K562 (cell line): Measurements from ENCODE around the gene GALNT7. TPM values are rescaled to one million over a fixed set of nuclear protein-coding genes. Genes with fewer than 3 reads are reported as not detected.

ENCODE experiments used
- ARNT ChIP-seq, 2 experiments: fragments of 450-650 bp; IDR thresholded peaks; 2 replicates each; pipeline ENCODE4 v1.6.1; 2016; ENCODE audit warnings: mild to moderate bottlenecking in 1 of 2
- BRF1 ChIP-seq: IDR thresholded peaks from 3 replicates; pipeline ENCODE4 v1.6.1; 2011; ENCODE audit warnings: borderline replicate concordance, mild to moderate bottlenecking; ENCODE audit not compliant: insufficient read length; ENCODE audit errors: extremely low read depth
- CBX5 ChIP-seq: IDR thresholded peaks from 2 replicates; pipeline ENCODE4 v1.6.1; 2014; ENCODE audit warnings: low read depth, borderline replicate concordance
- CCAR2 ChIP-seq: fragments of 200-400 bp; formaldehyde crosslinking; IDR thresholded peaks from 2 replicates; pipeline ENCODE4 v1.6.1; 2017; ENCODE audit warnings: mild to moderate bottlenecking, low read depth, low read length
- CXXC5 ChIP-seq: fragments of 250-450 bp; sonication (Bioruptor Pico); IDR thresholded peaks from 2 replicates; pipeline ENCODE4 v1.8.0; 2022; ENCODE audit warnings: inconsistent platforms, mild to moderate bottlenecking, moderate library complexity
- ETS2 ChIP-seq: IDR thresholded peaks from 2 replicates; pipeline ENCODE4 v1.6.1; 2016; ENCODE audit warnings: borderline replicate concordance, missing genetic modification characterization, mild to moderate bottlenecking, moderate library complexity, missing compliant biosample characterization; ENCODE audit not compliant: poor library complexity, severe bottlenecking
- GABPB1 ChIP-seq: sonication (generic); formaldehyde crosslinking; IDR thresholded peaks from 2 replicates; pipeline ENCODE4 v1.8.0; 2022; ENCODE audit warnings: mild to moderate bottlenecking, missing genetic modification reagents
- GATA2 ChIP-seq: sonication (generic); formaldehyde crosslinking; IDR thresholded peaks from 2 replicates; pipeline ENCODE4 v1.4.0; 2020; ENCODE audit warnings: mild to moderate bottlenecking, missing genetic modification reagents
- HMGN3 ChIP-seq: IDR thresholded peaks from 2 replicates; pipeline ENCODE4 v1.6.1; 2011; ENCODE audit warnings: borderline replicate concordance, low read depth, mild to moderate bottlenecking, mixed read lengths, low read length; ENCODE audit not compliant: insufficient read length; ENCODE audit errors: extremely low read depth
- MAFK ChIP-seq: IDR thresholded peaks from 2 replicates; pipeline ENCODE4 v1.6.1; 2011; ENCODE audit warnings: low read length, improper control_type of control experiment
- MTA2 ChIP-seq: fragments of 450-650 bp; IDR thresholded peaks from 2 replicates; pipeline ENCODE4 v1.6.1; 2016; ENCODE audit warnings: low read depth
- PHF20 ChIP-seq: fragments of 450-650 bp; IDR thresholded peaks from 2 replicates; pipeline ENCODE4 v1.6.1; 2018; ENCODE audit not compliant: partially characterized antibody
- PHF8 ChIP-seq: fragments of 200-600 bp; sonication (generic); IDR thresholded peaks from 2 replicates; pipeline ENCODE4 v1.6.1; 2012; ENCODE audit warnings: mixed run types, mild to moderate bottlenecking, inconsistent platforms, low read length, moderate library complexity, borderline replicate concordance
- POLR2H ChIP-seq: IDR thresholded peaks from 2 replicates; pipeline ENCODE4 v1.6.1; 2016; ENCODE audit warnings: missing genetic modification characterization, low read depth, mild to moderate bottlenecking, control low read depth, missing compliant biosample characterization, moderate library complexity
- POLR3G ChIP-seq: IDR thresholded peaks from 2 replicates; pipeline ENCODE4 v1.6.1; 2011; ENCODE audit not compliant: insufficient read length, insufficient replicate concordance; ENCODE audit errors: extremely low read depth
- SIRT6 ChIP-seq: IDR thresholded peaks from one replicate; pipeline ENCODE4 v1.6.1; 2012; ENCODE audit warnings: low read depth, mild to moderate bottlenecking, control low read depth, inconsistent platforms, low read length, moderate library complexity
- TFAP4 ChIP-seq: sonication (generic); formaldehyde crosslinking; IDR thresholded peaks from 2 replicates; pipeline ENCODE4 v1.8.0; 2022; ENCODE audit warnings: missing genetic modification reagents, mild to moderate bottlenecking, moderate library complexity, borderline replicate concordance
- ZEB2 ChIP-seq: fragments of 450-650 bp; IDR thresholded peaks from 2 replicates; pipeline ENCODE4 v1.6.1; 2016
- ZNF134 ChIP-seq: fragments of 250-450 bp; sonication (Bioruptor Pico); conservative IDR thresholded peaks from 2 replicates; pipeline ENCODE4 v1.4.0; 2020
- ZNF282 ChIP-seq: sonication (generic); formaldehyde crosslinking; IDR thresholded peaks from 2 replicates; pipeline ENCODE4 v1.8.1; 2023; ENCODE audit warnings: missing genetic modification reagents
- ZNF79 ChIP-seq: fragments of 250-450 bp; sonication (Bioruptor Pico); IDR thresholded peaks from 2 replicates; pipeline ENCODE4 v1.4.0; 2020; ENCODE audit warnings: low read depth, mild to moderate bottlenecking, moderate library complexity
- polyA plus RNA-seq, 8 experiments: library from polyadenylated mRNA; depleted of rRNA in 4 of 8; stranded (reverse) in 5 of 8; unstranded in 3 of 8; fragments of >200 nt; fragmentation: Nextera tagmentation in 2 of 8; fragmentation: Illumina TruSeq in 1 of 8; extraction: Ambion mirVana in 2 of 8; extraction: Trizol in 1 of 8; gene quantifications; 2 replicates each; pipeline versions ENCODE4 v1.2.1 to v1.2.3, GENCODE V29; 2011 to 2014; ENCODE audit warnings: inconsistent platforms in 1 of 8, missing spikeins in 1 of 8
- total RNA-seq, 7 experiments: library from RNA; depleted of rRNA in 6 of 7; stranded (reverse); fragments of >200 nt in 6 of 7; fragmentation: Illumina TruSeq in 2 of 7; extraction: Trizol in 2 of 7; gene quantifications; 2 replicates each; pipeline versions ENCODE4 v1.2.1 to v1.2.3, GENCODE V29; 2011 to 2021; ENCODE audit warnings: low replicate concordance in 1 of 7
- TF ChIP-seq, protein P1 (sequence below): fragments of 200-800 bp; sonication (Bioruptor generic); IDR thresholded peaks from 2 replicates; pipeline ENCODE4 v1.6.1; 2017; ENCODE audit warnings: missing genetic modification characterization, missing compliant biosample characterization
- TF ChIP-seq, protein P2 (sequence below): fragments of 250-450 bp; sonication (Bioruptor Pico); IDR thresholded peaks from 2 replicates; pipeline ENCODE4 v1.5.0; 2021
- TF ChIP-seq, protein P3 (sequence below): IDR thresholded peaks from 2 replicates; pipeline ENCODE4 v1.6.1; 2011; ENCODE audit not compliant: insufficient read length; ENCODE audit errors: extremely low read depth

GALNT7 gene
- total and polyA plus RNA-seq, 9 of the 15 experiments (the other 6 are each of a cell fraction or from before 2014, with no cell fraction given): 16.7 to 38.7 (median 31.1) TPM

GRCh38 chr4:173334085-173334890 is 165.7 kb downstream of the GALNT7 start, which contains the start of gene HMGB2 (continued):
- peak; percentile 83 for TF ChIP-seq TFAP4 (CRISPR knock-in tag)
- no peak for TF ChIP-seq MTA2
- TF ChIP-seq ARNT (IDR thresholded peaks at IDR 0.05): peak; percentile 28 to 47; a peak in 1 of 4 replicates
- peak; percentile 77 for TF ChIP-seq PHF8
- TF ChIP-seq, protein P1, sequence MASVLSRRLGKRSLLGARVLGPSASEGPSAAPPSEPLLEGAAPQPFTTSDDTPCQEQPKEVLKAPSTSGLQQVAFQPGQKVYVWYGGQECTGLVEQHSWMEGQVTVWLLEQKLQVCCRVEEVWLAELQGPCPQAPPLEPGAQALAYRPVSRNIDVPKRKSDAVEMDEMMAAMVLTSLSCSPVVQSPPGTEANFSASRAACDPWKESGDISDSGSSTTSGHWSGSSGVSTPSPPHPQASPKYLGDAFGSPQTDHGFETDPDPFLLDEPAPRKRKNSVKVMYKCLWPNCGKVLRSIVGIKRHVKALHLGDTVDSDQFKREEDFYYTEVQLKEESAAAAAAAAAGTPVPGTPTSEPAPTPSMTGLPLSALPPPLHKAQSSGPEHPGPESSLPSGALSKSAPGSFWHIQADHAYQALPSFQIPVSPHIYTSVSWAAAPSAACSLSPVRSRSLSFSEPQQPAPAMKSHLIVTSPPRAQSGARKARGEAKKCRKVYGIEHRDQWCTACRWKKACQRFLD: peak; percentile 33; the same call in 1 of the 2 replicates
- no peak for TF ChIP-seq ZNF282 (CRISPR knock-in tag)
- no peak for TF ChIP-seq ETS2 (tag)
- no peak for TF ChIP-seq PHF20
- peak; percentile 40 for TF ChIP-seq GABPB1 (CRISPR knock-in tag)
- TF ChIP-seq POLR3G: no peak
- peak; percentile 97 for TF ChIP-seq POLR2H (tag)
- TF ChIP-seq BRF1: no peak
- TF ChIP-seq, protein P2, sequence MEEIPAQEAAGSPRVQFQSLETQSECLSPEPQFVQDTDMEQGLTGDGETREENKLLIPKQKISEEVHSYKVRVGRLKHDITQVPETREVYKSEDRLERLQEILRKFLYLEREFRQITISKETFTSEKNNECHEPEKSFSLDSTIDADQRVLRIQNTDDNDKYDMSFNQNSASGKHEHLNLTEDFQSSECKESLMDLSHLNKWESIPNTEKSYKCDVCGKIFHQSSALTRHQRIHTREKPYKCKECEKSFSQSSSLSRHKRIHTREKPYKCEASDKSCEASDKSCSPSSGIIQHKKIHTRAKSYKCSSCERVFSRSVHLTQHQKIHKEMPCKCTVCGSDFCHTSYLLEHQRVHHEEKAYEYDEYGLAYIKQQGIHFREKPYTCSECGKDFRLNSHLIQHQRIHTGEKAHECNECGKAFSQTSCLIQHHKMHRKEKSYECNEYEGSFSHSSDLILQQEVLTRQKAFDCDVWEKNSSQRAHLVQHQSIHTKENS (CRISPR knock-in tag): no peak
- 0 out of 2 replicates have a peak, but pooled peaks have one; percentile 2 for TF ChIP-seq MAFK
- no peak for TF ChIP-seq CBX5
- TF ChIP-seq GATA2 (CRISPR knock-in tag): peak; percentile 73; the same call in 1 of the 2 replicates
- peak; percentile 88 for TF ChIP-seq CXXC5 (CRISPR knock-in tag)
- TF ChIP-seq ZEB2: no peak
- TF ChIP-seq HMGN3: no peak
- no peak for TF ChIP-seq CCAR2
- no peak for TF ChIP-seq ZNF79
- no peak for TF ChIP-seq SIRT6
- no peak for TF ChIP-seq ZNF134 (CRISPR knock-in tag)
- TF ChIP-seq, protein P3, sequence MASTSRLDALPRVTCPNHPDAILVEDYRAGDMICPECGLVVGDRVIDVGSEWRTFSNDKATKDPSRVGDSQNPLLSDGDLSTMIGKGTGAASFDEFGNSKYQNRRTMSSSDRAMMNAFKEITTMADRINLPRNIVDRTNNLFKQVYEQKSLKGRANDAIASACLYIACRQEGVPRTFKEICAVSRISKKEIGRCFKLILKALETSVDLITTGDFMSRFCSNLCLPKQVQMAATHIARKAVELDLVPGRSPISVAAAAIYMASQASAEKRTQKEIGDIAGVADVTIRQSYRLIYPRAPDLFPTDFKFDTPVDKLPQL: peak; percentile 86
